A673 (cell line): ENCODE measurements around the gene HSPA1A. TPM values are rescaled to one million over a fixed set of nuclear protein-coding genes. Genes with fewer than 3 reads are reported as not detected.

Source experiments
- BruUV-seq: library from RNA; stranded (reverse); fragments of 400-500 nt; replicated peaks from 2 replicates; lab custom pipeline; 2021; lab: Mats Ljungman, UMichigan
- CTCF ChIA-PET: fragments of 300-600 bp; sonication (Branson Sonifier 250); formaldehyde crosslinking; loops from one replicate; lab custom pipeline; 2022; ENCODE audit warnings: antibody characterized with exemption; lab: Charles Lee
- POLR2A ChIA-PET: fragments of 300-600 bp; sonication (Branson Sonifier 250); formaldehyde crosslinking; loops from one replicate; lab custom pipeline; 2022; ENCODE audit warnings: antibody characterized with exemption; ENCODE audit not compliant: low non-redundant PET; lab: Charles Lee
- DNase-seq: peaks from one replicate; pipeline ENCODE4 v3.0.0-alpha.2; 2015; ENCODE audit warnings: low spot score
- H3K27ac ChIP-seq: fragments of 200-600 bp; sonication (generic); 2 replicates; pipeline ENCODE4 v1.5.1; 2016; ENCODE audit warnings: mixed run types, low read depth, mild to moderate bottlenecking, mixed read lengths, antibody characterized with exemption, low read length; ENCODE audit not compliant: poor library complexity, severe bottlenecking
- H3K27me3 ChIP-seq: fragments of 200-600 bp; sonication (generic); replicated peaks from 2 replicates; pipeline ENCODE4 v1.6.1; 2017; ENCODE audit warnings: mixed run types, low read depth, mild to moderate bottlenecking, mixed read lengths, antibody characterized with exemption, low read length; ENCODE audit not compliant: insufficient read depth, poor library complexity
- H3K36me3 ChIP-seq: fragments of 200-600 bp; sonication (generic); 2 replicates; pipeline ENCODE4 v1.6.1; 2016; ENCODE audit warnings: mixed run types, mild to moderate bottlenecking, mixed read lengths, antibody characterized with exemption, low read length; ENCODE audit not compliant: insufficient read depth, poor library complexity, severe bottlenecking
- H3K4me1 ChIP-seq: fragments of 200-600 bp; sonication (generic); 2 replicates; pipeline ENCODE4 v1.6.1; 2017; ENCODE audit warnings: mixed run types, mild to moderate bottlenecking, mixed read lengths, antibody characterized with exemption, low read length; ENCODE audit not compliant: insufficient read depth, poor library complexity, severe bottlenecking
- H3K4me3 ChIP-seq: fragments of 200-600 bp; sonication (generic); 2 replicates; pipeline ENCODE4 v1.5.1; 2016; ENCODE audit warnings: low read depth, mixed run types, mild to moderate bottlenecking, mixed read lengths, low read length; ENCODE audit not compliant: poor library complexity, severe bottlenecking
- H3K9me3 ChIP-seq: fragments of 200-600 bp; sonication (generic); 2 replicates; pipeline ENCODE4 v1.6.1; 2016; ENCODE audit warnings: mixed run types, low read depth, mild to moderate bottlenecking, mixed read lengths, antibody characterized with exemption, low read length; ENCODE audit not compliant: poor library complexity, severe bottlenecking
- EZH2 ChIP-seq: fragments of 200-600 bp; sonication (generic); IDR thresholded peaks from 2 replicates; pipeline ENCODE4 v1.6.1; 2017; ENCODE audit warnings: borderline replicate concordance, low read depth, mild to moderate bottlenecking, mixed read lengths, antibody characterized with exemption, low read length; ENCODE audit not compliant: poor library complexity, severe bottlenecking
- intact Hi-C: fragments of 100-400 bp; cut with micrococcal nuclease; formaldehyde crosslinking; loops from one replicate; pipeline ENCODE4 v1.10.0; 2022; ENCODE audit not compliant: unreplicated experiment
- total RNA-seq: library from RNA; stranded (reverse); gene quantifications from 2 replicates; pipeline ENCODE4 v1.2.3, GENCODE V29; 2021
- TF ChIP-seq, protein P1 (sequence below): fragments of 300-800, 200-600 bp; sonication (generic); conservative IDR thresholded peaks from 2 replicates; pipeline ENCODE4 v1.5.1; 2017; ENCODE audit warnings: low read depth, mild to moderate bottlenecking, antibody characterized with exemption, low read length, moderate library complexity, mixed read lengths

The HSPA1A gene
- total RNA-seq, 1 experiment from 2014 or later: 129 TPM

DNA sequence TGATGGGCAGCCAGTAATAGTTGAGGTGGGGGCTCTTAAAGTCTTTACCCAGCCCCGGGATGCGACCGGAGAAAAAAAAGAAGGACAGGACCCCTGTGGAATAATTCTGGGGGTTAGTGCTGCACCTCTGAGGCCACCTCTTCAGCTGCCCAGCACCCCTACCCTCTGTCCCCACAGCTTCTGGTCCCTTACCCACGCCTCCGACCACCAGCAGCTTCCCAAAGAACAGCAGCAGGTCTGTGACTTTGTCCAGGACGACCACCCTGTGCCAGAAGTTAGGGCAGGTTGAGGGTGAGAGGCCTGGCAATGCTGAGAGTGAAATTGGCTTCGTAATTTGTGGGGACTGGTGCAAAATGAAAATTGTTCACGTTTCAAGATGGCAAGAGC lies 49.5 kb downstream of the HSPA1A start:
- POLR2A ChIA-PET: no interaction called here
- Histone ChIP-seq H3K27me3 (no peaks in the 10 kb centered on the region), H3K4me1 (peaks cover 6% of the 10 kb centered on the region), H3K27ac (no peak overlapping the region), H3K4me3 (no peak overlapping the region), H3K9me3 (no peaks in the 10 kb centered on the region), H3K36me3 (no peaks in the 10 kb centered on the region)
- DNase-seq: no peak
- CTCF ChIA-PET: no interaction called here
- intact Hi-C loops: no loop called here
- BruUV-seq: no TSS peak
- TF ChIP-seq, protein P1, sequence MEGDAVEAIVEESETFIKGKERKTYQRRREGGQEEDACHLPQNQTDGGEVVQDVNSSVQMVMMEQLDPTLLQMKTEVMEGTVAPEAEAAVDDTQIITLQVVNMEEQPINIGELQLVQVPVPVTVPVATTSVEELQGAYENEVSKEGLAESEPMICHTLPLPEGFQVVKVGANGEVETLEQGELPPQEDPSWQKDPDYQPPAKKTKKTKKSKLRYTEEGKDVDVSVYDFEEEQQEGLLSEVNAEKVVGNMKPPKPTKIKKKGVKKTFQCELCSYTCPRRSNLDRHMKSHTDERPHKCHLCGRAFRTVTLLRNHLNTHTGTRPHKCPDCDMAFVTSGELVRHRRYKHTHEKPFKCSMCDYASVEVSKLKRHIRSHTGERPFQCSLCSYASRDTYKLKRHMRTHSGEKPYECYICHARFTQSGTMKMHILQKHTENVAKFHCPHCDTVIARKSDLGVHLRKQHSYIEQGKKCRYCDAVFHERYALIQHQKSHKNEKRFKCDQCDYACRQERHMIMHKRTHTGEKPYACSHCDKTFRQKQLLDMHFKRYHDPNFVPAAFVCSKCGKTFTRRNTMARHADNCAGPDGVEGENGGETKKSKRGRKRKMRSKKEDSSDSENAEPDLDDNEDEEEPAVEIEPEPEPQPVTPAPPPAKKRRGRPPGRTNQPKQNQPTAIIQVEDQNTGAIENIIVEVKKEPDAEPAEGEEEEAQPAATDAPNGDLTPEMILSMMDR: no peak
- TF ChIP-seq EZH2: no peak

- H3K36me3 ChIP-seq: no peaks in the 10 kb centered on the region
- no peaks in the 10 kb centered on the region for H3K9me3 ChIP-seq
- H3K4me1 ChIP-seq: peaks cover 6% of the 10 kb centered on the region
- TF ChIP-seq, protein P1: no peak
- TF ChIP-seq EZH2: no peak
- H3K27me3 ChIP-seq: no peaks in the 10 kb centered on the region
- POLR2A ChIA-PET: no interaction called here
- no peak overlapping the region for H3K4me3 ChIP-seq
- CTCF ChIA-PET: no interaction called here
- DNase-seq: no peak
- no TSS peak for BruUV-seq
- intact Hi-C loops: no loop called here
- H3K27ac ChIP-seq: no peak overlapping the region
These were observed 50.1 kb downstream of the HSPA1A start for GRCh38 chr6:31865205-31866118.

Other genes with a start within 250 kb of the HSPA1A start
- not detected in 2 replicates for gene LTA, start 243.3 kb upstream of the HSPA1A start, total RNA-seq
- gene TNF, start 240.0 kb upstream of the HSPA1A start, total RNA-seq: 0.17 and 0.42 TPM in 2 replicates
- not detected in 2 replicates for gene LTB, start 233.1 kb upstream of the HSPA1A start, total RNA-seq
- not detected in 2 replicates for gene LST1, start 229.3 kb upstream of the HSPA1A start, total RNA-seq
- gene NCR3, start 222.5 kb upstream of the HSPA1A start, total RNA-seq: not detected in 2 replicates
- 0.64 and 0.68 TPM in 2 replicates for gene AIF1, start 200.3 kb upstream of the HSPA1A start, total RNA-seq
- 289 and 313 TPM in 2 replicates for gene PRRC2A, start 194.8 kb upstream of the HSPA1A start, total RNA-seq
- gene BAG6, start 162.9 kb upstream of the HSPA1A start, total RNA-seq: 391 and 393 TPM in 2 replicates
- gene APOM, start 159.6 kb upstream of the HSPA1A start, total RNA-seq: 2.5 and 4.8 TPM in 2 replicates
- gene C6orf47, start 154.8 kb upstream of the HSPA1A start, total RNA-seq: 20.1 and 21.3 TPM in 2 replicates
- 27.7 and 32.0 TPM in 2 replicates for gene GPANK1, start 150.5 kb upstream of the HSPA1A start, total RNA-seq
- gene CSNK2B, start 149.5 kb upstream of the HSPA1A start, total RNA-seq: 252 and 253 TPM in 2 replicates
- gene LY6G5B, start 145.6 kb upstream of the HSPA1A start, total RNA-seq: 18.9 and 19.4 TPM in 2 replicates
- gene LY6G5C, start 134.5 kb upstream of the HSPA1A start, total RNA-seq: 3.9 and 6.8 TPM in 2 replicates
- gene ABHD16A, start 112.2 kb upstream of the HSPA1A start, total RNA-seq: 36.3 and 45.6 TPM in 2 replicates
- gene LY6G6F, start 108.7 kb upstream of the HSPA1A start, total RNA-seq: not detected in 2 replicates
- gene LY6G6D, start 100.2 kb upstream of the HSPA1A start, total RNA-seq: not detected in 2 replicates
- gene LY6G6C, start 93.8 kb upstream of the HSPA1A start, total RNA-seq: 0.42 and 0.80 TPM in 2 replicates
- not detected in 2 replicates for gene MPIG6B, start 92.2 kb upstream of the HSPA1A start, total RNA-seq
- 68.2 and 86.7 TPM in 2 replicates for gene DDAH2, start 86.2 kb upstream of the HSPA1A start, total RNA-seq
- 371 and 431 TPM in 2 replicates for gene CLIC1, start 79.0 kb upstream of the HSPA1A start, total RNA-seq
- gene MSH5, start 75.5 kb upstream of the HSPA1A start, total RNA-seq: 76.4 and 102 TPM in 2 replicates
- 9.9 and 19.9 TPM in 2 replicates for gene SAPCD1, start 52.9 kb upstream of the HSPA1A start, total RNA-seq
- gene VWA7, start 38.2 kb upstream of the HSPA1A start, total RNA-seq: 2.7 and 2.8 TPM in 2 replicates
- gene VARS1, start 19.8 kb upstream of the HSPA1A start, total RNA-seq: 233 and 247 TPM in 2 replicates
- gene LSM2, start 8.6 kb upstream of the HSPA1A start, total RNA-seq: 99.8 and 104 TPM in 2 replicates
- gene HSPA1L, start 260 bp upstream of the HSPA1A start, total RNA-seq: 1.1 and 1.4 TPM in 2 replicates
- gene HSPA1B, start 12.2 kb downstream of the HSPA1A start, total RNA-seq: 116 and 131 TPM in 2 replicates
- gene NEU1, start 47.3 kb downstream of the HSPA1A start, total RNA-seq: 28.5 and 34.3 TPM in 2 replicates
- not detected in 2 replicates for gene SLC44A4, start 63.5 kb downstream of the HSPA1A start, total RNA-seq
- 117 TPM in 2 replicates for gene EHMT2, start 82.2 kb downstream of the HSPA1A start, total RNA-seq
- 21.3 and 25.5 TPM in 2 replicates for gene ZBTB12, start 86.5 kb downstream of the HSPA1A start, total RNA-seq
- gene C2, start 112.2 kb downstream of the HSPA1A start, total RNA-seq: 0.56 and 1.2 TPM in 2 replicates
- gene CFB, start 130.6 kb downstream of the HSPA1A start, total RNA-seq: 0.32 TPM in 1 of 2 replicates, not detected in the other
- 94.3 and 96.8 TPM in 2 replicates for gene NELFE, start 143.4 kb downstream of the HSPA1A start, total RNA-seq
- gene SKIC2, start 143.6 kb downstream of the HSPA1A start, total RNA-seq: 64.2 and 71.3 TPM in 2 replicates
- gene DXO, start 156.6 kb downstream of the HSPA1A start, total RNA-seq: 35.6 and 37.2 TPM in 2 replicates
- gene C4A, start 166.5 kb downstream of the HSPA1A start, total RNA-seq: 4.6 TPM in 2 replicates
- 2.2 and 2.3 TPM in 2 replicates for gene C4B, start 199.3 kb downstream of the HSPA1A start, total RNA-seq
- 0.15 TPM in 1 of 2 replicates, not detected in the other for gene CYP21A2, start 222.9 kb downstream of the HSPA1A start, total RNA-seq